ENCODE data around the gene SUN5. TPM values are rescaled to one million over a fixed set of nuclear protein-coding genes. Genes with fewer than 3 reads are reported as not detected.

The SUN5 gene
- total RNA-seq, 1 donor: not detected

DNA sequence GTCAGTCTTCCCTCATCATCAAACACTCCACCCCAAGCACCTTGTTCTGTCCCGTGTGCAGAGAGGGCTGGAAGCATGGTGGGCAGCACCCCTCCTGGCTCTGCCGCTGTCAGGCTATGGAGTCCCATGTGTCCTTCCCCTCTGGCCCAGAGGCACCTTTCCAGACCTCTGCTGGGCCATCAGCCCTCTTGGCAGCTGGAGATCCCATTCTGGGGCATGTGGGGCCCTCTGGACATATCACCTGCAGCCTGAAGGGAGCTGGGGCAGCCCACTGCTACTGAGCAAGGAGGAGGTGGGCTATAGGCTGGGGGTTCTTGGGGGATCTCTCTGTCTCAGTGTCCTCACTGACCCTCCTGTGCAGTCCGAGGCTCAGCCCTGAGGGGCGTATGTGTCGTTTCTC, 42.2 kb downstream of the SUN5 start:
- Histone ChIP-seq H4K20me1 (ENCODE audit: insufficient read depth, low read length) (no peaks in the 10 kb centered on the region), H3K27me3 (ENCODE audit: insufficient read depth, low read length) (no peaks in the 10 kb centered on the region), H2AFZ (ENCODE audit: low read length) (no peak overlapping the region), H3K36me3 (ENCODE audit: insufficient read depth, low read length) (no peaks in the 10 kb centered on the region), H3K4me2 (ENCODE audit: insufficient read depth, low read length) (no peak overlapping the region), H3K79me2 (ENCODE audit: insufficient read depth, low read length) (no peaks in the 10 kb centered on the region), H3K27ac (ENCODE audit: low read depth, low read length) (no peak overlapping the region), H3K4me1 (ENCODE audit: insufficient read depth, low read length) (no peaks in the 10 kb centered on the region), H3K4me3 (ENCODE audit: insufficient read depth, low read length) (no peak overlapping the region), H3K9me3 (ENCODE audit: low read depth, low read length) (no peaks in the 10 kb centered on the region)
- TF ChIP-seq, protein P1, sequence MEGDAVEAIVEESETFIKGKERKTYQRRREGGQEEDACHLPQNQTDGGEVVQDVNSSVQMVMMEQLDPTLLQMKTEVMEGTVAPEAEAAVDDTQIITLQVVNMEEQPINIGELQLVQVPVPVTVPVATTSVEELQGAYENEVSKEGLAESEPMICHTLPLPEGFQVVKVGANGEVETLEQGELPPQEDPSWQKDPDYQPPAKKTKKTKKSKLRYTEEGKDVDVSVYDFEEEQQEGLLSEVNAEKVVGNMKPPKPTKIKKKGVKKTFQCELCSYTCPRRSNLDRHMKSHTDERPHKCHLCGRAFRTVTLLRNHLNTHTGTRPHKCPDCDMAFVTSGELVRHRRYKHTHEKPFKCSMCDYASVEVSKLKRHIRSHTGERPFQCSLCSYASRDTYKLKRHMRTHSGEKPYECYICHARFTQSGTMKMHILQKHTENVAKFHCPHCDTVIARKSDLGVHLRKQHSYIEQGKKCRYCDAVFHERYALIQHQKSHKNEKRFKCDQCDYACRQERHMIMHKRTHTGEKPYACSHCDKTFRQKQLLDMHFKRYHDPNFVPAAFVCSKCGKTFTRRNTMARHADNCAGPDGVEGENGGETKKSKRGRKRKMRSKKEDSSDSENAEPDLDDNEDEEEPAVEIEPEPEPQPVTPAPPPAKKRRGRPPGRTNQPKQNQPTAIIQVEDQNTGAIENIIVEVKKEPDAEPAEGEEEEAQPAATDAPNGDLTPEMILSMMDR (IDR thresholded peaks at IDR 0.05; ENCODE audit: extremely low read depth, low read depth, low read length): no peak
- no peak for DNase-seq (ENCODE audit: insufficient read length, low spot score, missing footprints)

DNA sequence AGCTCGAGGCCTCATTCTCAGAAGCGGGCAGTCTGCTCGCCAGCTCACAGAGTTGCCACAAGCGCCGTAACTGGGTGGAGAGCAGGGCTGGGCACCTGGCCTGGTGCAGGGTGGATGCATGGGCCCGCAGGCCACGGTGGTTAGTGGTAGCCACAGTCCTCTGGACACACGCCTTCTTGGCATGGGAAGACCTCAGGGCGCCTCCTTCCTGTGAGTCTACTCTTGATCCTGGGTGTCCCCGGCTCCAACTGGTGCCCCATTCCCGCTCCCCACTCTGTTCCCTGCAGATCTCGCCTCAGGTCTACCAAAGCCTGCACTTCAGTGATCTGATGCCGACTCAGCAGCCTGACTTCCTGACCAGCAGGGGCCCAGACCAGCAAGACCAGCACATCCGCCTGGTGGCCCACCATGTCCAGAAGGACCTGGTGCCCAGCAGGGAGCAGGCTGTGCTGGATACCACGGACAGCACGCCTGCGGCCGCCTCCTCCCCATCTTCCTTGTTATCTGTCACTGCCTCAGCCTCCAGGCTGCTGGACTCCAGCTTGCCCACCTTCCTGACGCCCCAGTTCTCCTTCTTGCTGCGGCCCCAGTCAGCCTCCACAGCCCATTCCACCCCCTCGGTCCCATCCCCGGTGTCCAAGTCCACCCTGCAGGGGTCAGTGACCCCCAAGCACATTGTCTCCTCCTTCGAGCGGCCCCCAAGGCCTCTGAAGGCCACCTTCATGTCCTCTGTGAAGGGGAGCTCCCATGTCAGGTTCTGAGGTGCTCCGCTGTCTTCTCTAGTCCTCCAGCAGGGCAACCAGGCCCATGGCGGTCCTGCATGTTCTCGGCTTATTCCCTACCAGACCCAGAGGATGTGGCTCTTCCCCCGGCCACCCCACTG, 43.1 kb downstream of the SUN5 start:
- H3K4me1 ChIP-seq (ENCODE audit: insufficient read depth, low read length): no peaks in the 10 kb centered on the region
- TF ChIP-seq, protein P1 (IDR thresholded peaks at IDR 0.05; ENCODE audit: extremely low read depth, low read depth, low read length): no peak
- H3K4me2 ChIP-seq (ENCODE audit: insufficient read depth, low read length): no peak overlapping the region
- H3K27ac ChIP-seq (ENCODE audit: low read depth, low read length): no peak overlapping the region
- no peaks in the 10 kb centered on the region for H3K79me2 ChIP-seq (ENCODE audit: insufficient read depth, low read length)
- H3K9me3 ChIP-seq (ENCODE audit: low read depth, low read length): no peaks in the 10 kb centered on the region
- no peak overlapping the region for H2AFZ ChIP-seq (ENCODE audit: low read length)
- no peaks in the 10 kb centered on the region for H4K20me1 ChIP-seq (ENCODE audit: insufficient read depth, low read length)
- no peak overlapping the region for H3K4me3 ChIP-seq (ENCODE audit: insufficient read depth, low read length)
- no peak for DNase-seq (ENCODE audit: insufficient read length, low spot score, missing footprints)
- no peaks in the 10 kb centered on the region for H3K27me3 ChIP-seq (ENCODE audit: insufficient read depth, low read length)
- H3K36me3 ChIP-seq (ENCODE audit: insufficient read depth, low read length): no peaks in the 10 kb centered on the region

DNA sequence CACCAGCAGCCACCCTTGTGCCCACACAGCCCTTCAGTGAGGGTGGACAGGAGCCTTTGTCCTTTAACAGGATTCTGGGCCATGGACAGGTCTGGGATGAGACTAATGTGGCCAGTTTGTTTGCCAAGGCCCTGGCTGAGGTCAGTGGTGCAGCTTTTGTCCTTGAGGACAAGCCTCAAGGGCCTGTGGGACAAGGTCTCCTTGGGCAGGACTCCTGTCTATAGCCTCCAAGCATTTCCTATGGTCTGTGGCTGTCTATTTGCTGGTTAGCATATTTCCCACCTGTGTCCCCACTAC, 44.1 kb downstream of the SUN5 start:
- H2AFZ ChIP-seq (ENCODE audit: low read length): no peak overlapping the region
- H4K20me1 ChIP-seq (ENCODE audit: insufficient read depth, low read length): no peaks in the 10 kb centered on the region
- H3K36me3 ChIP-seq (ENCODE audit: insufficient read depth, low read length): no peaks in the 10 kb centered on the region
- H3K4me2 ChIP-seq (ENCODE audit: insufficient read depth, low read length): no peak overlapping the region
- H3K4me3 ChIP-seq (ENCODE audit: insufficient read depth, low read length): no peak overlapping the region
- TF ChIP-seq, protein P1 (IDR thresholded peaks at IDR 0.05; ENCODE audit: extremely low read depth, low read depth, low read length): no peak
- H3K4me1 ChIP-seq (ENCODE audit: insufficient read depth, low read length): no peaks in the 10 kb centered on the region
- H3K79me2 ChIP-seq (ENCODE audit: insufficient read depth, low read length): no peaks in the 10 kb centered on the region
- no peaks in the 10 kb centered on the region for H3K27me3 ChIP-seq (ENCODE audit: insufficient read depth, low read length)
- no peak for DNase-seq (ENCODE audit: insufficient read length, low spot score, missing footprints)
- H3K9me3 ChIP-seq (ENCODE audit: low read depth, low read length): no peaks in the 10 kb centered on the region
- no peak overlapping the region for H3K27ac ChIP-seq (ENCODE audit: low read depth, low read length)

DNA sequence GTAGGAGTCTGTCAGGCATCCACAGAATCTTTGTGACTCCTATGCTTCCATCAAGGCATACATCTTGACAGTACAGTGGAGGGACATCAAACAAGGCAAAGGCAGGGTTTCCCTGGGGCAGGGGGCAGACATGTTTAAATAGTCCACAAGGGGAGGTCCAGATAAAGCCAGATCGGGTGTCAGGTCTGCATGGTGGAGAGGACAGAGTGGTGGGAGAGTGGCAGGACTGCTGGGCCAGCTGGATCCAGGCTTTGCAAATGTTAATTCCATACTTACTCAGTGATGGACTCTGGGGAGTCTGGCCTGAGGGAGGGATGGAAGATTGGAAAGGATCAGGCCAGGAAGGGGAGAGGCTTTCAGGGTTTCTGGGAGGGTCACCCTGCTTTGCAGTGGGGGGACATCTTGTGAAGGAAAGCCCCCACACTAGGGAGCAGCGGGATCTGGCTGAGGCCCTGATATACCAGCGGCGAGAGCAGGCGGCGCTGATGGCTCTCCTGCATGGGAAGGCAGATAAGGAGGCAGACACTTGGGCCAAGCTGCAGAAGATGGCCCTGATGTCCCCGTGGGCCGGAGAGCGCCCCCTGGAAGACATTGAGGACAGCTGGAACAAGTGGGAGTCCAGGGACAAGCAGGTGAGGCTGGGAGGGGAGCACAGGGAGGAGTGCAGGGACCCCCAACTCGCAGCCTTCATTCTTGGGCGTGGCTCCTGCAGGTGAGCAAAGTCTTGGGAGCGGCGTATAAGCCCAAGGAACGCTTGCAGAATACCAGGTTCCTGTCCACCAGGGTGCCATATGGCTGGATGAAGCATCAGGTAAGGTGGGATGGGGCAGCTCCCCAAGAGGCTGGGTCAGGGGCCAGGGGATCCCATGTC, 44.6 kb downstream of the SUN5 start:
- Histone ChIP-seq H3K27me3 (ENCODE audit: insufficient read depth, low read length) (no peaks in the 10 kb centered on the region), H3K79me2 (ENCODE audit: insufficient read depth, low read length) (no peaks in the 10 kb centered on the region), H4K20me1 (ENCODE audit: insufficient read depth, low read length) (no peaks in the 10 kb centered on the region), H3K9me3 (ENCODE audit: low read depth, low read length) (no peaks in the 10 kb centered on the region), H3K4me2 (ENCODE audit: insufficient read depth, low read length) (no peak overlapping the region), H3K4me3 (ENCODE audit: insufficient read depth, low read length) (no peak overlapping the region), H3K27ac (ENCODE audit: low read depth, low read length) (no peak overlapping the region), H2AFZ (ENCODE audit: low read length) (no peak overlapping the region), H3K4me1 (ENCODE audit: insufficient read depth, low read length) (no peaks in the 10 kb centered on the region), H3K36me3 (ENCODE audit: insufficient read depth, low read length) (no peaks in the 10 kb centered on the region)
- TF ChIP-seq, protein P1 (IDR thresholded peaks at IDR 0.05; ENCODE audit: extremely low read depth, low read depth, low read length): no peak
- no peak for DNase-seq (ENCODE audit: insufficient read length, low spot score, missing footprints)
